ENCODE results near the gene NDUFA5.
"Not testable (repeated sequence)": the region's sequence is repeated elsewhere in the genome, so short reads cannot be mapped to it uniquely, and the experiment has no call there.

DNA sequence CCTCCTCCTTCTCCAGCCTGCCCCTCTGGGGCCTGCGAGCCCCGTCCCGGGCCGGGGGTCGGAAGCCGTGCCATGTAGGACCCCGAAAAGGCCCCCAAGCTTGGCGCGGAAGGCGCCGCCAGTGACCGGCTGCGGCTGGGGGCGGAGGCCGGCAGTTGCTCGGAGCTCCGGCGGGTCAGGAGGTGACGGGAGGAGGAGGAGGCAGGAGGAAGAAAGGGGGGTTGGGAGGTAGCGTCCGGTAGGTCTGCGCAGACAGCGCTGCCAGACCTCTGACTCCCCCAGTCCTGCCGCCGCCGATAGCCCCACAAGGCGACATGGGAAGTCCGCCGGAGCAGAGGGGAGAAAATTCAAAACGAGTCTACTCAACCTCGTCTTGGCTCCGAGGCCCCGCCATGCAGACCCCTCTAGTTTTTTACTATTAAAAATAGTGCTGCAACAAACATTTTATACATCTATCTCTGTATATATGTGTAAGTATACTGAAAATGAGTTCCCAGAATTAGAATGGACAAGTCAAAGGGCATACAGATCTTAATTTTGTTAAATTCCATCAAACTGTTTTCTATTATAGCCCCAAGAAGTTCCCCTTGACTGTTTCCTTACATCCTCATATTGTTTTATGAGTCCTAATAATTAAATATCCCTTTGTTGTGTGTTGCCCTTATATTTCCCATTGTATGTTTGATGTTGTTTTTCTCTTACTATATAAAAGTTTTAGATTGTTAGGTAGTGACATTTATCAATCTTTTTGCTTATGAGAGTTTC lies 24.6 kb downstream of the NDUFA5 start:
- TF ChIP-seq, protein P1, sequence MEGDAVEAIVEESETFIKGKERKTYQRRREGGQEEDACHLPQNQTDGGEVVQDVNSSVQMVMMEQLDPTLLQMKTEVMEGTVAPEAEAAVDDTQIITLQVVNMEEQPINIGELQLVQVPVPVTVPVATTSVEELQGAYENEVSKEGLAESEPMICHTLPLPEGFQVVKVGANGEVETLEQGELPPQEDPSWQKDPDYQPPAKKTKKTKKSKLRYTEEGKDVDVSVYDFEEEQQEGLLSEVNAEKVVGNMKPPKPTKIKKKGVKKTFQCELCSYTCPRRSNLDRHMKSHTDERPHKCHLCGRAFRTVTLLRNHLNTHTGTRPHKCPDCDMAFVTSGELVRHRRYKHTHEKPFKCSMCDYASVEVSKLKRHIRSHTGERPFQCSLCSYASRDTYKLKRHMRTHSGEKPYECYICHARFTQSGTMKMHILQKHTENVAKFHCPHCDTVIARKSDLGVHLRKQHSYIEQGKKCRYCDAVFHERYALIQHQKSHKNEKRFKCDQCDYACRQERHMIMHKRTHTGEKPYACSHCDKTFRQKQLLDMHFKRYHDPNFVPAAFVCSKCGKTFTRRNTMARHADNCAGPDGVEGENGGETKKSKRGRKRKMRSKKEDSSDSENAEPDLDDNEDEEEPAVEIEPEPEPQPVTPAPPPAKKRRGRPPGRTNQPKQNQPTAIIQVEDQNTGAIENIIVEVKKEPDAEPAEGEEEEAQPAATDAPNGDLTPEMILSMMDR (IDR thresholded peaks at IDR 0.05): not testable (repeated sequence)
- not testable (repeated sequence) for TF ChIP-seq ZFX (IDR thresholded peaks at IDR 0.05; ENCODE audit: borderline replicate concordance)
